Ascending aorta (tissue), 2 donors: ENCODE data around the gene CLDN15. TPM values are rescaled to one million over a fixed set of nuclear protein-coding genes. Genes with fewer than 3 reads are reported as not detected.

ENCODE experiments used
- DNase-seq, 2 donors: peaks; one replicate each; pipeline ENCODE4 v3.0.0-alpha.2; 2019; ENCODE audit warnings: low spot score in 2 of 2
- H3K27ac ChIP-seq, 2 donors: fragments of 200-600 bp; sonication (generic); one replicate each; pipeline ENCODE4 v1.5.1; 2016 to 2017; ENCODE audit warnings: mild to moderate bottlenecking in 1 of 2
- H3K27me3 ChIP-seq: fragments of 200-600 bp; sonication (generic); one replicate; pipeline ENCODE4 v1.5.1; 2017
- H3K36me3 ChIP-seq, 2 donors: fragments of 200-600 bp; sonication (generic); one replicate each; pipeline ENCODE4 v1.5.1; 2016
- H3K4me1 ChIP-seq, 2 donors: fragments of 200-600 bp; sonication (generic); one replicate each; pipeline ENCODE4 v1.5.1; 2016 to 2017; ENCODE audit warnings: mild to moderate bottlenecking in 1 of 2
- H3K4me3 ChIP-seq, 2 donors: fragments of 200-600 bp; sonication (generic); one replicate each; pipeline ENCODE4 v1.5.1; 2016 to 2017; ENCODE audit warnings: mild to moderate bottlenecking in 1 of 2
- H3K9me3 ChIP-seq, 2 donors: fragments of 200-600 bp; sonication (generic); one replicate each; pipeline ENCODE4 v1.5.1; 2016
- CTCF ChIP-seq, 3 experiments: fragments of 200-600 bp in 2 of 3; fragments of 450-650 bp in 1 of 3; sonication (generic) in 2 of 3; IDR thresholded peaks; one replicate each; pipeline ENCODE4 v1.5.1; 2016 to 2019; ENCODE audit warnings: antibody characterized with exemption in 3 of 3, mild to moderate bottlenecking in 1 of 3, moderate library complexity in 1 of 3
- intact Hi-C: fragments of 100-400 bp; cut with DNase I; formaldehyde crosslinking; loops from one replicate; pipeline ENCODE4 v1.15.1; 2023
- total RNA-seq: library from RNA; depleted of rRNA; stranded (reverse); fragments of >200 nt; gene quantifications from one replicate; pipeline ENCODE4 v1.1.0, GENCODE V29; 2016

Gene CLDN15
- total RNA-seq, 1 donor from 2014 or later, result 27.7 TPM

GRCh38 chr7:101222275-101222830, 15.2 kb downstream of the CLDN15 start:
- Histone ChIP-seq H3K36me3 (peaks cover 34 to 41% of the 10 kb centered on the region in 2 donors), H3K4me3 (no peak overlapping the region), H3K9me3 (no peaks in the 10 kb centered on the region), H3K4me1 (peaks cover 4 to 10% of the 10 kb centered on the region in 2 donors), H3K27ac (no peak overlapping the region), H3K27me3 (no peaks in the 10 kb centered on the region)
- TF ChIP-seq CTCF (IDR thresholded peaks at IDR 0.05), result no peak
- intact Hi-C loops, result no loop called here
- no peak for DNase-seq

DNA sequence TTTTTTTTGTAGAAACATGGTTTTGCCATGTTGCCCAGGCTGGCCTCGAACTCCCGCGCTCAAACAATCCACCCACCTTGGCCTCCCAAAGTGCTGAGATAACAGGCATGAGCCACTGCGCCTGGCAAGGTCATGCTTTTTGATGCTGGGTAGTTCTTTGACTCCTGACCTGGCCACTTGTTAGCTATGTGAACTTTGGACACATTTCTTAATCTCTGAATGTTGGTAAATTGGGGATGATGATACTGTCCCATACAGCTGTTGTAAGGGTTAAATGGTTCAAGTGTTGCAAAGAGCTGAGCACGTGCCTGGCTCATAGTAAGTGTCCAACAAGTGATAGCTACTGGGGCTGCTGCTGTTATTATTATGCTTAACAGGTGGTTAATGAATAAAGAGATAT, 17.3 kb downstream of the CLDN15 start:
- no peak for DNase-seq
- intact Hi-C loops, result no loop called here
- Histone ChIP-seq H3K36me3 (peaks cover 24% of the 10 kb centered on the region in 2 donors), H3K9me3 (no peaks in the 10 kb centered on the region), H3K4me1 (peaks cover 9 to 18% of the 10 kb centered on the region in 2 donors), H3K27ac (no peak overlapping the region), H3K27me3 (no peaks in the 10 kb centered on the region), H3K4me3 (no peak overlapping the region)
- no peak for TF ChIP-seq CTCF (IDR thresholded peaks at IDR 0.05)

GRCh38 chr7:101218236-101219125, 19.1 kb downstream of the CLDN15 start:
- H3K4me1 ChIP-seq, result peaks cover 9 to 18% of the 10 kb centered on the region in 2 donors

DNA sequence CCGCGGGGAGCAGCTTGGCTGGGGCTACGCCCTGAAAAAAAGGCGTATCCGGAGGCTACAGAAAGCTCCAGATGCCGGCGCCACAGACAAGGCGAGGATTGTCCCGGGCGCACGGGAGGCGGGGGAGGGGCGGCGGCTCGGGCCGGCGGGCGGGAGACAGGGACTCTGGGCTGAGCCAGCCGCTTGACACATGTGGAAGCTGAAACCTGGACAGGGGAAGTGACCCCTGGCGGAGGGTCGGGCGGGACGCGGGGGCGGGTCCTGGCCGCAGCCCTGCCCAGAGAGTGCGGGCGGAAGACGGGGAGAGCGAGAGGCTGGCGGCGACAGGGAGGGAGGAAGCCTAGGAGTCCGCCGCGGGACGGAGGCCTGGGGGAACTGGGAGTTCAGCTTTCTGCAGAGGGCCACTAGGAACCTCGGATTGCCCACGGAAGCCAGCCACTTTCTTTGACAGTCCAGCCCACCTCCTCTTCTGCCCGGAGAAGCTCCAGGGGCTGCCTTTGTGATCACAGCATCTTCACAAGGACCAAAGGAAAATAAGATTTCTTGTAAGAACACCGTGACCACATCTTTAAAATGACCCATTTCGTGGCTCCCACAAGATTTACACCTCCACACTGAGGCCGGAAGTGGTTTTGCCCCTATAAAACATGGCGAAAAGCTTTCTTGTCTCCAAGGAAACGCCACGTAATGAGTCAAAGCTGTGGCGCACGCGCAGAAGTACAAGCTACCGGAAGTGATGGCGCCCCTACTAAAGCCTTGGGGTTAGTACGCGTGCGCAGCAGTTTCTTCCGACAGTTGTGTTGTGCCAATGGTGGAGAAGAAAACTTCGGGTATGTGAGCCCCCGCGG, 20.0 kb downstream of the CLDN15 start, which contains the start of the genes PLOD3 and ZNHIT1:
Gene PLOD3 (minus strand): TSS at position 194 of the 848 bp plus-strand sequence. CDS start 307 bp downstream, outside the sequence.
Gene ZNHIT1 (plus strand): TSS at position 778 of the 848 bp plus-strand sequence. CDS start 31 bp downstream, at position 809.
- peaks cover 10 to 23% of the 10 kb centered on the region in 2 donors for H3K36me3 ChIP-seq
- peak within 1 kb of the TSS; percentile 72 to 78 for H3K4me3 ChIP-seq
- H3K27me3 ChIP-seq, result no peaks in the 10 kb centered on the region
- H3K9me3 ChIP-seq, result no peaks in the 10 kb centered on the region
- peaks cover 9 to 18% of the 10 kb centered on the region in 2 donors for H3K4me1 ChIP-seq
- TF ChIP-seq CTCF (IDR thresholded peaks at IDR 0.05), result no peak
- peak within 1 kb of the TSS; percentile 55 to 78 for H3K27ac ChIP-seq
- intact Hi-C loops, result loop anchor here (1.0 to 5.0 kb wide), 5 partner anchors 27 to 1215 kb away; partner anchors contain the start of genes AP1S1, ORAI2 and UFSP1
- DNase-seq, result peak; percentile 84 to 98

More at GRCh38 chr7:101218236-101219125, 19.1 kb downstream of the CLDN15 start:
- intact Hi-C loops, result loop anchor here (1.0 to 5.0 kb wide), 5 partner anchors 26 to 1214 kb away; partner anchors contain the start of genes AP1S1, ORAI2 and UFSP1
- Histone ChIP-seq H3K27me3 (no peaks in the 10 kb centered on the region), H3K9me3 (no peaks in the 10 kb centered on the region), H3K4me3 (peak overlapping the region; percentile 72 to 78), H3K27ac (peak overlapping the region; percentile 29 to 78), H3K36me3 (peaks cover 18 to 22% of the 10 kb centered on the region in 2 donors)
- no peak for DNase-seq
- TF ChIP-seq CTCF (IDR thresholded peaks at IDR 0.05), result no peak

DNA sequence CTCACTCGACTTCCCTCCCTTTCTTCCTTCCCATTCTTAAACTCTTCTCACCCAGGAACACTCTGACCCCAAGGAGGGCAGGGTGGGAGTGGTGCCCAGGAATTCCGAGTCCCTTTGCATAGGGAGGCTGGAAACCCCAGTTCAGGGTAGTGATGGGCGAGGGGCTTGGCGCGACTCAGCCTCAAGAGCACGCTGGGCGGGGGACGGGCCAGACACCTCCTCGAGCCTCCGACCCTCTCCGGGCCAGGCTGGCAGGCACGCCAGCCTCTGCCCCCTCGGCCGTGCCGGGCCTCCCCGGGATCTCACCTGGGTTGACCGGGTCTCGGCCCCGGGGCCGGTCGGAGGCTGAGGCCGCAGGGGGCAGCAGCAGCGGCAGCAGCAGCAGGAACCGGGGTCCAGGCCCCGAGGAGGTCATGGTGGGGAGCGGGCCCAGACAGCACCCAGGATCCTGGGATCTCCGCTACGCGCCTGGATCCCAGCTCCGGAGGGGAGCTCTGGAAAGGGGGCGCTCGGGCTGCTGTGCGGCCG, 20.7 kb downstream of the CLDN15 start:
- Histone ChIP-seq H3K36me3 (peaks cover 9 to 30% of the 10 kb centered on the region in 2 donors), H3K4me1 (peaks cover 9 to 18% of the 10 kb centered on the region in 2 donors), H3K27me3 (no peaks in the 10 kb centered on the region), H3K27ac (peak overlapping the region; percentile 55 to 78), H3K4me3 (peak overlapping the region; percentile 72 to 78), H3K9me3 (no peaks in the 10 kb centered on the region)
- DNase-seq, result no peak
- intact Hi-C loops, result loop anchor here (5.0 kb wide), 2 partner anchors 330 to 1215 kb away; partner anchors contain the start of genes ORAI2 and UFSP1
- TF ChIP-seq CTCF (IDR thresholded peaks at IDR 0.05), result no peak
